ENCODE data around the gene MZT2A.
"Not testable (repeated sequence)": the region's sequence is repeated elsewhere in the genome, so short reads cannot be mapped to it uniquely, and the experiment has no call there.

The MZT2A gene

GRCh38 chr2:131519871-131520470, 27.8 kb upstream of the MZT2A start:
- DNase-seq = not testable (repeated sequence)

DNA sequence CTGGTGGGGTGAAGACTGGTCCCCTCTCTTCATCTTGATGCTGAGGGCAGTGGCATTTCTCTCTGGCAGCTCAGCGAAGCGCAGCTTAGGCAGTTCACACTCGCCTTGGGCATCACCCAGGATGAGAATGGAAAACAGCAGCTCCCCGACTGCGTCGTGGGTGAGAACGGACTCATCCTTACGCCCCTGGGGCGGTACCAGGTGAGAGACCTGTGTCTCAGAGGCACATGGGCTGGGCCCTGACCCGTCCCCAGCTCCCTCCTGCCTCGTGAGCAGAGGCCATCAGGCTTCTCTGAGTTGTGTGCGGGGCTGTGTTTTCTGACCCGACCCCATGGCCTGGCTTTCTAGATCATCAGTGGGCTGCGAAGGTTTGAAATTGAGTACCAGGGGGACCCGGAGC, 27.3 kb upstream of the MZT2A start:
- no peak for DNase-seq

GRCh38 chr2:131518531-131518930, 26.3 kb upstream of the MZT2A start:
- not testable (repeated sequence) for DNase-seq

DNA sequence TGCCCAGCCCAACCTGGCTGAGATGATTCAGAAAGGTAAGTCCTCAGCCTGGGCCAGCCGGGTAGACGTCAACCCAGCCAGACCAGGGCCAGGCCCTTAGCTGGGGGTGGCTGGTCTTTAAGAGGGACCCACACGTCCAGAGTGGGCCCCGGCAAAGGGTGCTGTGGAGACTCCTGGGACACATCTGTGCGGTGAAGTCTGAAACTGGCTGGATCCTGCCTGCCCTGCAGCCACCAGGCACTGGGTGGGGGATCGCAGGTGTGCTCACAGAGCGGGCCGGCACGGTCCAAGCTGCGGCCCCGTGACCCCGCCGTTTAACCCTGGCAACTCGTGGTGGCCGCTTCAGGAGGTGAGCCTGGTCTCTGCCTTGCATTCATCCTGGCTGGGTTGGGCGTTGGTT, 25.7 kb upstream of the MZT2A start:
- not testable (repeated sequence) for DNase-seq

DNA sequence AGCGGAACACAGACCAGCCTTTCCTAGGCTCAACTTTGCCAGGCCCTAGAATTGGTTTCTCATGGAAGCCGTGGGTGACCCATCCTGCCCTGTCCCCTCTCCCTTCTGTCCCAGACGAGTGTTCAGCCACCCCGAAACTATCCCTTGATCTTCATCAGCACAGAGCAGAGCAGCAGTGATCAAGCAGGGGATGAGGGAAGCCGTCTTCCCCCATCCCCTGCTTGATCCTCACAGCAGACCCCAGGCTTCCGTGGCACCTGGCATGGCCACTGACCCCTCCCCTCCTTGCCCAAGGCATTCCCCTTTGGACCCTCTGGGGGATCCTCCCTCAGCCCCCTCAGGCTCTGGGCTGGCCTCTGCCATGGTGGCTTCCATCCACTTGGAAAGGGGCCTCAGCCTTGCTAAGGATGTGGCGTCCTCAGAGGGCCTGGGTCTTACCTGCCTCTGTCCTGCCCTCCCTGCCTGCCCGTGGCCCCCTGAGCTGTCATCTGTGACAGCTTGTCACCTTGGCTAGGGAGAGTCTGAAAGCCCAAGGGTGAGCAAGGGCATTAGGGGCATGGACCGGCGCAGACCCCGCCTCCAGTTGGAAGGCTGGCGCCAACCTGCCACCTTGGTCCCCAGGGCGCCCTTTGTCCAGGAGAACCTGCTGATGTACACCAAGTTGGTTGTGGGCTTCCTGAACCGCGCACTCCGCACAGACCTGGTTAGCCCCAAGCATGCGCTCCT, 25.1 kb upstream of the MZT2A start:
- DNase-seq = no peak

- peak; percentile 67 for DNase-seq
Observed at GRCh38 chr2:131516621-131517020, 24.4 kb upstream of the MZT2A start.

DNA sequence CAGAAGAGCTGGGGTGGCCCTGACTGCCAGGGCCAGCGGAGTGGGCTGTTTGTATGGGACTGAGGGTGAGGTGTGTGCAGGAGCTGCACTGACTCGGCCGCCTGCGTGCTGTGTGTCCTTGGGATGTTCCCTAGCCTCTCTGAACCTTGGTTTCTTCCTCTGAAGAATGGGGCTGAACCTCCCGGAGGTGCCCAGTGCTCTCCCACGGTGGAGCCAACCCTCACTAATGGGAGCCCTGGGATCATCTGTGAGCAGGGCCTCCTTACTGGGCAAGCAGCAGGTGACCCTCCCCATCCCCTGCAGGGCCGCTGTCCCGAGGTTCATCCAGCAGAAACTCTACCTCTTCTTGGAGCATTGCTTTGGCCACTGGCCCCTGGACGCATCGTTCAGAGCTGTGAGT, 23.8 kb upstream of the MZT2A start:
- no peak for DNase-seq

DNA sequence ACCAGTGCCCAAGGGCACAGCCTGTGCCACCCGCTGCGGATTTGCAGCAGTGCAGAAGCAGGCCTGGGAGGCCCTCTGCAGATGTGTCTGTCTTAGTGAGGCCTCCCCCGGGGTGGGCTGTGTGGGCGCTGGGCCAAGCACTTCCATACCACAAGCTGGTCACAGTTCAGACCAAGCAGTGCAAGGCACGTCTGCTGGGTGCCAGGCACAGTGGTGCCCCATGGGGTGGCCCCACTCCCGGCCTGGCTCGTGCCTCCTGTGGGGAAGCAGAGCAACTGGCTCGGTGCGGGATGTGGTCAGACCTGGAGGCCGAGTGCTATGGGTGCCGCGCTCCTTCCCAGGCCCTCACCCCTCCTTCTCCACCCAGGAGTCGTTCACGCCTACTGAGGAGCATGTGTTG, 23.0 kb upstream of the MZT2A start:
- DNase-seq = not testable (repeated sequence)

DNA sequence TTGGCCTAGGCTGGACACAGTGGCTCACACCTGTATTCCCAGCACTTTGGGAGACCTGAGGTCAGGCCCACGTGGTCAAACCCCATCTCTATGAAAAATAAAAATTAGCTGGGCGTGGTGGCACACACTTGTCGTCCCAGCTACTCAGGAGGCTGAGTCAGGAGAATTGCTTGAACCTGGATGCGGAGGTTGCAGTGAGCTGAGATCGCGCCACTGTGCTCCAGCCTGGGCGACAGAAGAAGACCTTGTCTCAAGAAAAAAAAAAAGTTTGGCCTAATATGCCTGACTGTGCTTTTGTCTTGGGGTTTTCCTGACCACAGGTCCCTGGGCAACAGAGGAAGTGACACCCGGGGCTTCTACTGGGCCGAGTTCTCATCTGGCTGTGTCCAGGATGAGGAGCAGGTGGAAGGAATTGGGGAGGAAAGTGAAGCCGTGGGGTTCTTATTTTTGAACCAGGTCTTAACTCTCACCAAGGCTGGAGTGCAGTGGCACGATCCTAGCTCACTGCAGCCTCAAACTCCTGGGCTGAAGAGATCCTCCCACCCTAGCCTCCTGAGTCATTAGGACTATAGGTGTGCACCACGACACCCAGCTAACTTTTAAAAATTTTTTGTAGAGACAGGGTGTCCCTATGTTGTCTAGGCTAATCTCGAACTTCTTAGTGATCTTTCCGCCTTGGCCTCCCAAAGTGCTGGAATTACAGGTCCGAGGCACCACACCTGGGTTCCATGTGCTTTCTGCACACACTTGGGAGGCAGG, 22.4 kb upstream of the MZT2A start:
- not testable (repeated sequence) for DNase-seq

DNA sequence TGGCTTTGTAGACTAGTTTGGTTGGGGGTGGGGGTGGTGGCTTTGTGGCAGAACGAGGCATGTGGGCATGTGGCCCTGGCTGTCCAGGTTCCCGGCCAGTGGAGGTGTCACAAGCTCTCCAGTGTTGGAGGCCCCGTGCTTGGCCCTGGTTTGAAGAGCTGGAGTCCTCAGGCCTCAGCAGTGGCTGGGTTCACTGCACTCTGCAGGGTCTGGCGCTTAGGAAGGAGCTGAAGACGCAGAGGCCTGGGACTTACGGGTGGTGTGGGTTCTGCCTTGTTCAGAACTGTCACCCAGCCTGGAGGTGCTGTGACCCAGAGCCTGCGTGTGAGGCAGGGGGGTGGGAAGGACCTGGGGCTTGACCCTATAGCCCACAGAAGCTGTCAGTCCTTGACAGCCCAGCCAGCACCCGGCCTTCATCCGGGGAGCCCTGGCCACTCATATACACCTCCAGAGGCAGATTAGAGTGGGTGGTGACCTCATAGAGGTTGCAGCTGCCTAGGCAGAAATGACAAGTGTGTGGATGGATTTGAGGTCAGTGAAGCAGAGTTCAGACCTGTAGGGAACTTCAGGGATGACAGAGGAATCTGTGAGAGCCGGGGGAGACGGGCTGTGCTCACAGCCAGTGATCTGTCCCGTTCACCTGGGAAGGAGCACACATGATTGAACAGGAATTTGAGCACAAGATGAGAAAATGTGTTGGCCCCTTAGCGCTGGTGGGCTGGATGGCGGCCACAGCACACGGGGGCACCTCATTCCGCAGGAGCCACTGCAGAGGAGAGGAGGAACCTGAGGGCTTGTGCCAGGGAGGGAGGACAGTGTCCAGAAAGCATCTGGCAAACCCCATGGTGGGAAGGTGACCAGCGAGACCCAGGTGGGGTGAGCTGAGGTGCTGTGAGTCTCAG, 20.0 kb upstream of the MZT2A start:
- not testable (repeated sequence) for DNase-seq

DNA sequence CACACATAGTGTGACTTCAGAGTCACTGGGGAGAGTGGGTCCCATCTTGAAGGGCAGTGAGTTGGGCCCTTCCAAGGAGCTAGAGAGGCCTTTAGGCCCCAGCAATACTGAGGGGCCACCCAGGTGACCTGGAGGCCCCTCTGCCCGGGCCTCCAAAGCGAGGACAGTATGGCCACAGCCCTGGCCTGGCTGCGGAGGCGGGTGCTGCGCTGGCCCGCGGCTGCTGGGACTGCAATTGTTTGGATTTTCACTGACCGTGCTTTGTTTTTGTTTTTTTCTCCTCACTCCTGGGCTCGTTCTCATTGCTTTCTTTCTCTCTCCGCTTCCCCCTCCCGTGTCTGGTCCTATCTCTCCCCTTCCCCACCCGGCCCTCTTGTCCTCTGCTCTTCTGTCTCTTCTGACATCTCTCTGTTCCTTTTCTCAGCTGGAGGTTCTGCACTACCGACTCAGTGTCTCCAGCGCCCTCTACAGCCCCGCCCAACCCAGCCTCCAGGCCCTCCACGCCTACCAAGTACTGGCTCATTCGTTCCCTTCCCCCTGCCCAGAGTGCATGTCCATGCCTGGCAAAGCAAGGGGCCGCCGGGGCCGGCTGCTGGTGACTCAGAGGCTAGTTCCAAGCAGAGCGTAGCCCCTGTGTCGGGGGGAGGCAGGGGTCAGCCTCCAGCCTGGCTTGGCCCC, 19.2 kb upstream of the MZT2A start:
- DNase-seq = peak; percentile 96

DNA sequence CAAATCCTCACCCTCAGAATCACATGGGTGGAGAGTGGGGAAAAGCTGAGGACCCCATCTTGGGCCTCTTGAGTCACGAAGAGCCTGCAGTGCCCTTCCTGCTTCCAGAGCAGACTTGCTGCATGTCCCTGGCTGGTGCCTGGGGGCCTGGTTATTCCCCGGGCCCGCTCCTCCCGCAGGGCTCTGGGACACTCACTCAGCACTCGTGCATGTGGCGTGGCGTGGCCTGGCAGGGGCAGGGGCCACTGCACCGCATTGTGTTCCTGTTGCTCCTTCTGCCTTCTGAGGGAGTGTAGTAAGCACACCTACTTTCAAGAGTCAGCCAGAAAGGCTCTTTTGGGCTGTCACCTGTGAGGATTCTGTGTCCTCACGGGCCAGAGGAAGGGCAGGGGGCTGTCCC, 17.4 kb upstream of the MZT2A start:
- DNase-seq = no peak

DNA sequence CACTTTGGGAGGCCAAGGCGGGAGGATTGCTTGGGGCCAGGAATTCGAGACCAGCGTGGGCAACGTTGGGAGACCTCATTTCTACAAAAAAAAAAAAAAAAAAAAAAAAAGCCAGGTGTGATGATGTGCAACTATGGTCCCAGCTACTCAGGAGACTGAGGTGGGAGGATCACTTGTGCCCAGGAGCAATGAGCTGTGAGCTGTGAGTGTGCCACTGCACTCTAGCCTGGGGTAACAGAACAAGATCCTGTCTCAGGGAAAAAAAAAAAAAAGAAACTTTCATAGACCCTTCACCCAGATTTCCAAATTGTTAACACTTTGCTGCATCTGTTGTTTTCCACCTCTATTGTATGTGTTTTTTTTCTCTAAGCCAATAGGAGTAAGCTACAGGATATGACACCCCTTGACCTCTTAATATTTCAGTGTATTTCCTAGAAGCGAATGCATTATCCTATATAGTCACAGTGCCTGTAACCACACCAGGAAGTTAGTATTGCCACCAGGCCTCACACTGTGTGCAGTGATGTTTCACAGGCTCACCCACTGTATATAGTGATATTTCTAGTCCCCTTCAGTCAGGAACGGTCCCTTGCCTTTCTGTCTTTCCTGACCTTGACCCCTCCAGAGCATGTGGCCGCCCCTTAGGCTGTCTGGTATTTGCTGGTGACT, 12.0 kb upstream of the MZT2A start:
- not testable (repeated sequence) for DNase-seq

GRCh38 chr2:131503587-131503986, 11.4 kb upstream of the MZT2A start:
- DNase-seq = not testable (repeated sequence)

DNA sequence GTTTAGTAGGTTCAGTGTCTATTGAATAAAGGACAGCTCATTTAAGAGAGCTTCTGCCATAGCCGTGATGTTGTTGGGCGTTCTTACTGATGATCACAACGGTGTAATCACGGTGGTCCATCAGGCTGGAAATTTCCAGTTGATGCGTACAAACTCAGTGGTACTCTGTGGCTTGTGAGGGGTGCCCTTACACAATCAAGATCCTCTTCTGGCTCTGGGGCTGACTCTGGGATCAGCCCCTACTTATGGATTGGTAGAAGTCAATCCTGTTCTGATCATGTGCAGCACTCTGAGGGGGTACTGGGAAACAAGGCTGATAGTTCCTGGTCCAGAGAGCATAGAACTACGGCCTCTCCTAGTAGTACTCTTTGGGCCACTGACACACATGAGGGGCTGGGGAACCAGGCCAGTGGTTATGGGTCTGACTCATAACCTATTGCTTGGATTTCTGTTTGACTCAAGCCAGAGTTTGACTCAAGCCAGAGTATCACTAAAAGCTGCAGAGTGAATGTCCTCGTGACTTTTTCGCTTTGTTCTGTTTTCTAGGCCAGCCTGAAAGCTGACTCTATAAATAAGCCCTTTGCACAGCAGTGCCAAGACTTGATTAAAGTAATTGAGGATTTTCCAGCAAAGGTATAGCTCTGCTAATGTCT, 6.2 kb upstream of the MZT2A start:
- DNase-seq = not testable (repeated sequence)

GRCh38 chr2:131495506-131495905, 3.3 kb upstream of the MZT2A start:
- not testable (repeated sequence) for DNase-seq

GRCh38 chr2:131493199-131493968, 1.2 kb upstream of the MZT2A start:
- DNase-seq = no peak

GRCh38 chr2:131492418-131493198, 411 bp upstream of the MZT2A start:
- DNase-seq = peak; percentile 98

DNA sequence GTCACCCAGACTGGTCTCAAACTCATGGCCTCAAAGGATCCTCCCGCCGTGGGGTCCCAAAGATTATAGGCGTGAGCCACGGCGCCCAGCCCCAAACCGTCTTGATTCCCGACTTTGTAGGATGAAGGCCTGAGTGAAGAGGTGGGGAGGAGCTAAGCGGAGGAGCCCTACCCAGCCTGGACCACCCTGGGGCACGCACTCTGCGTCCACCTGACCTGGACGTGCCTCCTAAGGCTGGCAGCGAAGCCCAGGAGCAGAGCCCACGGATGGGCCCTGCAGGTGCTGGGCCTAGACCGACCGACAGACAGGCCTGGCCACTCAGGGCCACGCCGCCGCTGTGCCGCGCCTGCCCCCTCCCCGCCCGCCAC, 744 bp downstream of the MZT2A start:
- not testable (repeated sequence) for DNase-seq

Measured in islet precursor cell (in vitro differentiated cells).